Karpas-422 (cell line): Measurements from ENCODE around the gene MYADML2. TPM values are rescaled to one million over a fixed set of nuclear protein-coding genes. Genes with fewer than 3 reads are reported as not detected.
A peak's percentile ranks its signal among the peaks of the same experiment; 100 is the strongest.

Experiments
- DNase-seq: peaks from one replicate; pipeline ENCODE4 v3.0.0-alpha.2; 2015
- H2AFZ ChIP-seq: fragments of 200-600 bp; sonication (generic); 2 replicates; pipeline ENCODE4 v1.6.1; 2014; ENCODE audit warnings: antibody characterized with exemption, low read length, mixed read lengths
- H3K27ac ChIP-seq: fragments of 200-600 bp; sonication (generic); 2 replicates; pipeline ENCODE4 v1.5.1; 2014; ENCODE audit warnings: mild to moderate bottlenecking, low read length, moderate library complexity
- H3K27me3 ChIP-seq: fragments of 200-600 bp; sonication (generic); 2 replicates; pipeline ENCODE4 v1.6.1; 2014; ENCODE audit warnings: low read length, mixed read lengths
- H3K36me3 ChIP-seq: fragments of 200-600 bp; sonication (generic); 2 replicates; pipeline ENCODE4 v1.6.1; 2014; ENCODE audit warnings: low read length, mixed read lengths; ENCODE audit not compliant: insufficient read depth
- H3K4me1 ChIP-seq: fragments of 200-600 bp; sonication (generic); 2 replicates; pipeline ENCODE4 v1.6.1; 2014; ENCODE audit warnings: mild to moderate bottlenecking, low read length, mixed read lengths
- H3K4me2 ChIP-seq: fragments of 200-600 bp; sonication (generic); 2 replicates; pipeline ENCODE4 v1.6.1; 2014; ENCODE audit warnings: low read length, low read depth, mild to moderate bottlenecking; ENCODE audit not compliant: poor library complexity, severe bottlenecking
- H3K4me3 ChIP-seq: fragments of 200-600 bp; sonication (generic); 2 replicates; pipeline ENCODE4 v1.5.1; 2014; ENCODE audit warnings: mild to moderate bottlenecking, antibody characterized with exemption, low read length, mixed read lengths
- H3K79me2 ChIP-seq: fragments of 200-600 bp; sonication (generic); 2 replicates; pipeline ENCODE4 v1.6.1; 2014; ENCODE audit warnings: mild to moderate bottlenecking, low read length, mixed read lengths
- H3K9ac ChIP-seq: fragments of 200-600 bp; sonication (generic); 2 replicates; pipeline ENCODE4 v1.6.0; 2014; ENCODE audit warnings: low read length
- H3K9me2 ChIP-seq: fragments of 200-600 bp; sonication (generic), shearing (Covaris generic); replicated peaks from 2 replicates; pipeline ENCODE4 v1.6.0; 2014; ENCODE audit warnings: mild to moderate bottlenecking, low read length, moderate library complexity; ENCODE audit not compliant: insufficient read depth
- H3K9me3 ChIP-seq: fragments of 300-700, 200-600 bp; sonication (generic); 2 replicates; pipeline ENCODE4 v1.6.1; 2014; ENCODE audit warnings: low read length, mixed read lengths
- H4K20me1 ChIP-seq: fragments of 200-600 bp; sonication (generic); 2 replicates; pipeline ENCODE4 v1.6.1; 2014; ENCODE audit warnings: mild to moderate bottlenecking, antibody characterized with exemption, low read length, low read depth; ENCODE audit not compliant: insufficient read depth
- total RNA-seq: library from RNA; depleted of rRNA; stranded (reverse); fragments of >200 nt; shearing (Covaris generic); gene quantifications from 2 replicates; pipeline ENCODE4 v1.2.3, GENCODE V29; 2014; ENCODE audit warnings: low replicate concordance

MYADML2 gene
- total RNA-seq, 1 experiment from 2014 or later, result not detected

GRCh38 chr17:81925860-81926450 lies 21.1 kb downstream of the MYADML2 start:
- Histone ChIP-seq H4K20me1 (peaks cover 17% of the 10 kb centered on the region; the same call in 1 of the 2 replicates), H3K27ac (peak overlapping the region; percentile 69), H3K4me1 (peaks cover 31% of the 10 kb centered on the region), H3K9me3 (no peaks in the 10 kb centered on the region), H2AFZ (no peak overlapping the region), H3K79me2 (peaks cover 48% of the 10 kb centered on the region), H3K9ac (peak overlapping the region; percentile 96), H3K9me2 (no peaks in the 10 kb centered on the region), H3K4me2 (peak overlapping the region; percentile 96), H3K4me3 (peak overlapping the region; percentile 81), H3K27me3 (no peaks in the 10 kb centered on the region), H3K36me3 (no peaks in the 10 kb centered on the region)
- DNase-seq, result no peak

- Histone ChIP-seq H4K20me1 (peaks cover 19% of the 10 kb centered on the region; the same call in 1 of the 2 replicates), H3K27ac (peak overlapping the region; percentile 12; the same call in 1 of the 2 replicates), H3K9me2 (no peaks in the 10 kb centered on the region), H3K9me3 (no peaks in the 10 kb centered on the region), H2AFZ (no peak overlapping the region), H3K4me3 (peak overlapping the region; percentile 32; the same call in 1 of the 2 replicates), H3K4me1 (peaks cover 31% of the 10 kb centered on the region), H3K9ac (peak overlapping the region; percentile 46), H3K79me2 (peaks cover 48% of the 10 kb centered on the region), H3K27me3 (no peaks in the 10 kb centered on the region), H3K4me2 (peak overlapping the region; percentile 51), H3K36me3 (no peaks in the 10 kb centered on the region)
- DNase-seq, result peak; percentile 54
Observed at GRCh38 chr17:81924557-81925532, 22.2 kb downstream of the MYADML2 start.

- Histone ChIP-seq H3K79me2 (peaks cover 48% of the 10 kb centered on the region), H3K9ac (no peak overlapping the region), H3K9me3 (no peaks in the 10 kb centered on the region), H3K36me3 (no peaks in the 10 kb centered on the region), H3K4me1 (peaks cover 29% of the 10 kb centered on the region), H3K27ac (no peak overlapping the region; the same call in 1 of the 2 replicates), H2AFZ (no peak overlapping the region), H3K4me2 (no peak overlapping the region), H3K27me3 (no peaks in the 10 kb centered on the region), H3K4me3 (no peak overlapping the region), H3K9me2 (no peaks in the 10 kb centered on the region), H4K20me1 (peaks cover 19% of the 10 kb centered on the region; the same call in 1 of the 2 replicates)
- no peak for DNase-seq
Observed at GRCh38 chr17:81923302-81924260, 23.5 kb downstream of the MYADML2 start.

DNA sequence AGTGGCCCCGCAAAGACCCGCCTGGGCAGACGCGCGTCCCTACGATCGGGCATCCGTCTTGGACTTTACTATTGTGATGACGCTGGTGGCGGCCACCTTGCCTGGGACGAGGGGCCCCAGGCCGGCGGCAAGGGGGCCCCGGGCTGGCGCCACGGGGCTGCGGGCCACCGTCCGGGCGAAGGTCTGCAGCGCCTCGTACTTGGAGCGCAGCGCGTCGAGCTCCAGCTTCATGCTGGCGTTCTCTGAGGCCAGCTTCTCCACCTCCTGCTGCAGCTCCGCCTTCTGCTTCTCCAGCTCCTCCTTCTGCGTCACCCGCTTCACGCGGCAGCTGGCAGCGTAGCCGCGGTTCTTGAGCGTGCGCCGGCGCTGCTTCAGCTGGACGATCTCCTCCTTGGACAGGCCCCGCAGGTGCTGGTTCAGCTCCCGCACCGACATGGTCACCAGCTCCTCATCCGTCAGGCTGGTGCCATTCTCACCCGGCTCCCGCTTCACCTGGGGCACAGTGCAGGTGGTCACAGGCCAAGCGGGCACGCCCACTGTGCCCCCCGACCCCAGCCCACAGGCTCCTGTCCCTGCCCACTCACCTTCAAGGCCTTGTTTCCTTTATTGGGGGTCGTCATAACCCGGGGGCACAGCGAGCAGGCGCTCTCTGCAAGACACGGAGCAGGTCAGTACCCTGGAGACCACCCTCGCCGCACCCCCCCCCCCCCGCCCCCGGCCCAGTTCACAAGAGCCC lies 24.3 kb downstream of the MYADML2 start:
- Histone ChIP-seq H3K4me2 (no peak overlapping the region), H3K4me1 (peaks cover 26% of the 10 kb centered on the region), H4K20me1 (peaks cover 19% of the 10 kb centered on the region; the same call in 1 of the 2 replicates), H3K27ac (no peak overlapping the region), H3K4me3 (no peak overlapping the region), H3K27me3 (no peaks in the 10 kb centered on the region), H3K9ac (no peak overlapping the region), H3K9me3 (no peaks in the 10 kb centered on the region), H2AFZ (no peak overlapping the region), H3K9me2 (no peaks in the 10 kb centered on the region), H3K79me2 (peaks cover 50% of the 10 kb centered on the region), H3K36me3 (no peaks in the 10 kb centered on the region)
- no peak for DNase-seq

DNA sequence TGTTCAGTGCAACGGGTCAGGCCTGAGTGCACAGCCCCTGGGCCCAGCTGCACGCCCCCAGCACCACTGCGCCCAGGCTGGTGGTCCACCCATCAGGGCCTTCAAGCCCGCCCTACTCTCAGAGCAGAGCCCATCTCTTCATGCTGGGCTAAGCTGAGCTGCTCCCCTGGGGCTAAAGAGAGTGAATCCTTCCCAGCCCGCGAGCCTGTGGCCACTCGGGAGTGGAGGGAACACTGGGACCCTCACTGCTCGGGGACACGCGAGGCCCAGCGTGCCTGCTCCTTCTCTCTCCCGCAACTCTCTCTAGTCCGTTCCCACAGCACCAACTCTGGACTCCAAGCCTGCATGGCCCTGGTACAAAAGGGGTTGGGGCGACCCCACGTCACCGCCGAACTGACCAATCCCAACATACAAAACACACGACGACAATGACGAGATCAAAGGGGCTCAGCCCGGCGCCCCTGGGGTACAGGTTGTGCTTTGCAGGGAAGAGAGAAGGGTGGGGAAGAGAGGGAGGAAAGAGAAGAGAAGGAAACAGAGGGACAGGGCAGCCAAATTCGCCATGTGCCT lies 25.0 kb downstream of the MYADML2 start:
- Histone ChIP-seq H3K4me3 (no peak overlapping the region), H3K27ac (no peak overlapping the region), H3K9ac (no peak overlapping the region), H2AFZ (no peak overlapping the region), H3K9me2 (no peaks in the 10 kb centered on the region), H3K27me3 (no peaks in the 10 kb centered on the region), H3K4me1 (peaks cover 28% of the 10 kb centered on the region), H3K4me2 (no peak overlapping the region), H3K9me3 (no peaks in the 10 kb centered on the region), H3K79me2 (peaks cover 55% of the 10 kb centered on the region), H3K36me3 (no peaks in the 10 kb centered on the region), H4K20me1 (peaks cover 23% of the 10 kb centered on the region; the same call in 1 of the 2 replicates)
- no peak for DNase-seq

- Histone ChIP-seq H3K4me3 (no peak overlapping the region), H3K9me2 (no peaks in the 10 kb centered on the region), H3K9me3 (no peaks in the 10 kb centered on the region), H3K36me3 (no peaks in the 10 kb centered on the region), H3K4me2 (no peak overlapping the region), H3K27me3 (no peaks in the 10 kb centered on the region), H3K79me2 (peaks cover 55% of the 10 kb centered on the region), H3K4me1 (peaks cover 34% of the 10 kb centered on the region), H3K27ac (no peak overlapping the region), H3K9ac (no peak overlapping the region), H2AFZ (no peak overlapping the region), H4K20me1 (peaks cover 28% of the 10 kb centered on the region; the same call in 1 of the 2 replicates)
- no peak for DNase-seq
Observed at GRCh38 chr17:81921537-81921862, 25.5 kb downstream of the MYADML2 start.
